ENCODE data around the gene GAK. TPM values are rescaled to one million over a fixed set of nuclear protein-coding genes. Genes with fewer than 3 reads are reported as not detected.

Gene GAK
- total RNA-seq, 1 donor from 2014 or later = 86.9 TPM

GRCh38 chr4:970854-971520 lies 38.9 kb upstream of the GAK start:
- H3K36me3 Mint-ChIP-seq (ENCODE audit: low read depth, unreplicated experiment) = peaks cover 5% of the 10 kb centered on the region
- Histone ChIP-seq H3K36me3 (ENCODE audit: insufficient read depth, low read length) (no peaks in the 10 kb centered on the region), H4K20me1 (ENCODE audit: insufficient read depth, low read length) (peaks cover 36% of the 10 kb centered on the region), H2AFZ (ENCODE audit: low read depth, low read length) (no peak overlapping the region), H3K4me3 (ENCODE audit: insufficient read depth, low read depth, low read length) (no peak overlapping the region), H3K4me1 (ENCODE audit: insufficient read depth, low read length) (peaks cover 10% of the 10 kb centered on the region), H3K27me3 (ENCODE audit: insufficient read depth, low read length) (no peaks in the 10 kb centered on the region), H3K27ac (ENCODE audit: low read depth, low read length) (no peak overlapping the region), H3K9ac (ENCODE audit: low read length) (no peak overlapping the region), H3K9me3 (ENCODE audit: insufficient read depth, low read depth, low read length) (no peaks in the 10 kb centered on the region), H3K79me2 (ENCODE audit: insufficient read depth, low read length) (peaks cover 7% of the 10 kb centered on the region), H3K4me2 (ENCODE audit: low read length) (no peak overlapping the region)
- H3K4me1 Mint-ChIP-seq (ENCODE audit: low read depth, unreplicated experiment) = no peaks in the 10 kb centered on the region
- DNase-seq (ENCODE audit: low read depth) (no peak), FAIRE-seq (no peak)
- H3K4me3 Mint-ChIP-seq (ENCODE audit: unreplicated experiment) = peak overlapping the region; percentile 50
- H3K27me3 Mint-ChIP-seq (ENCODE audit: low read depth, unreplicated experiment) = no peaks in the 10 kb centered on the region
- TF ChIP-seq EZH2 (IDR thresholded peaks at IDR 0.05; ENCODE audit: insufficient read depth, low read length) (no peak), CTCF (IDR thresholded peaks at IDR 0.05; ENCODE audit: insufficient read depth, low read depth, low read length) (no peak)
- no peaks in the 10 kb centered on the region for H3K9me3 Mint-ChIP-seq (ENCODE audit: unreplicated experiment)
- H3K27ac Mint-ChIP-seq (ENCODE audit: unreplicated experiment) = no peak overlapping the region

GRCh38 chr4:970046-970745 lies 38.1 kb upstream of the GAK start:
- no peaks in the 10 kb centered on the region for H3K4me1 Mint-ChIP-seq (ENCODE audit: low read depth, unreplicated experiment)
- no peak overlapping the region for H3K27ac Mint-ChIP-seq (ENCODE audit: unreplicated experiment)
- Histone ChIP-seq H3K36me3 (ENCODE audit: insufficient read depth, low read length) (no peaks in the 10 kb centered on the region), H2AFZ (ENCODE audit: low read depth, low read length) (no peak overlapping the region), H4K20me1 (ENCODE audit: insufficient read depth, low read length) (peaks cover 36% of the 10 kb centered on the region), H3K9me3 (ENCODE audit: insufficient read depth, low read depth, low read length) (no peaks in the 10 kb centered on the region), H3K9ac (ENCODE audit: low read length) (no peak overlapping the region), H3K4me3 (ENCODE audit: insufficient read depth, low read depth, low read length) (no peak overlapping the region), H3K27ac (ENCODE audit: low read depth, low read length) (no peak overlapping the region), H3K4me1 (ENCODE audit: insufficient read depth, low read length) (peaks cover 10% of the 10 kb centered on the region), H3K79me2 (ENCODE audit: insufficient read depth, low read length) (peaks cover 7% of the 10 kb centered on the region), H3K4me2 (ENCODE audit: low read length) (no peak overlapping the region), H3K27me3 (ENCODE audit: insufficient read depth, low read length) (no peaks in the 10 kb centered on the region)
- H3K27me3 Mint-ChIP-seq (ENCODE audit: low read depth, unreplicated experiment) = no peaks in the 10 kb centered on the region
- peaks cover 5% of the 10 kb centered on the region for H3K36me3 Mint-ChIP-seq (ENCODE audit: low read depth, unreplicated experiment)
- no peak for FAIRE-seq
- H3K4me3 Mint-ChIP-seq (ENCODE audit: unreplicated experiment) = peak overlapping the region; percentile 4
- no peak for TF ChIP-seq CTCF (IDR thresholded peaks at IDR 0.05; ENCODE audit: insufficient read depth, low read depth, low read length)
- TF ChIP-seq EZH2 (IDR thresholded peaks at IDR 0.05; ENCODE audit: insufficient read depth, low read length) = no peak
- no peaks in the 10 kb centered on the region for H3K9me3 Mint-ChIP-seq (ENCODE audit: unreplicated experiment)
- DNase-seq (ENCODE audit: low read depth) = no peak

Data from astrocyte (in vitro differentiated cells and primary cell).